Measurements from ENCODE around the gene SLC18A2. TPM values are rescaled to one million over a fixed set of nuclear protein-coding genes. Genes with fewer than 3 reads are reported as not detected.
A peak's percentile ranks its signal among the peaks of the same experiment; 100 is the strongest.
"Not testable (repeated sequence)": the region's sequence is repeated elsewhere in the genome, so short reads cannot be mapped to it uniquely, and the experiment has no call there.

Gene SLC18A2
- total and polyA plus RNA-seq, 5 donors from 2014 or later = 0.09 to 0.25 (median 0.15) TPM; not detected in 1

DNA sequence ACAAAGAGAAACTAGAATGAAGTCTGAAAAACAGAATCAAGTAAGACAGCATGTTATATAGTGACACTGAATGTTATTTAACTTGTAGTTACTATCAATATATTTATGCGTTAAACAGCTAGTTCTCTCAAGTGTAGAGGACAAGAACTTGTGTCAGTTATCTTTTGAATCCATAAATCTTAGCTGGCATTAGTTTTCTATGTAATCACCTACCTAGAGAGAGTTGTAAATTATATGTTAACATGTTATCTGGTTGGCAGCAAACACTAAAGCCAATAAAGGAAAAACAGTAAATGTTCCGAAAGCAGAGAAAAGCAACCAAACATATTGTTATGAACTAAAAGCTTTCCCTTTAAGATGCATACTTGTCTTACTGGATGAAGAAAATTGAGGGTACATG lies 36.8 kb downstream of the SLC18A2 start:
- no peak overlapping the region for H3K27ac Mint-ChIP-seq
- no peaks in the 10 kb centered on the region for H3K36me3 Mint-ChIP-seq

DNA sequence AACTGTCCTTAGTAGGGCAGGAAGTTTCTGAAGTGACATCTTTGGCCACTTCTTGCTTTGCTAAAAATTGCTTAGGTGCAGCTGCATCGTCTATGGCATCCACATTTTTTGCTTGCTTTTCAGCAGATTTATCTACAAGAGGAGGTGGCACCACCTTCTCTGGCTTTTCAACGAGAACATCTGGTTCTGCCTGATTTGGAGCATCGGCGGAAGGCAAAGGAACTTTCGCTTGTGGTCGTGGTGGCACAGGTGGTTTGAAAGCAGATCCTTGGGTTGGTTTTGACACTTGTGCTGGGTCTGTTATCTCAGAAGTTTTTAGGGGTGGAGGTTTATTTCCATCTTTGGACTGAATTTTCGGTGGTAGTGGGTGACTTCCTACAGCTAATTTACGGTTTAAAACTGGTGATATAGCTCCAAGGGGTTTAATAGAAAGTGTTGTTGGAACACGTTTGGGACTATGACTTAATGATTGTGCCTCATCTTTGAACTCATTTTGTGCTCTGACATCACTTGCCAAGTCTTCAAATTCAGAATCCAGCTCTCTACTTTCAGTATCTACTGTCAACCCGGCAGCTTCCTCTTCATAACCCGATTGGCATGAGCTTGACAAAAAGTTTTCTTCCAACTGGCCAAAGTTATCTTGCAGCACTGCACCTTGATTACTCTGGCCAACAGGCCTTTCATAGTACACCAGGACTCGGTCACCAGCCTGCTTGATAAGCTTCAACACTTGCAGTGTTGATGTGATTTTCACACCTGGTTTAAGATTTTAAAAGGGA lies 44.0 kb downstream of the SLC18A2 start:
- no peak for DNase-seq

More for the DNA sequence above, 36.8 kb downstream of the SLC18A2 start:
- Histone ChIP-seq H3K9me3 (ENCODE audit: control insufficient read depth in 2 of 2, low read length in 2 of 2) (no peaks in the 10 kb centered on the region), H3K36me3 (ENCODE audit: control insufficient read depth, insufficient read depth, low read length) (no peaks in the 10 kb centered on the region), H3K4me3 (ENCODE audit: low read depth, low read length) (no peak overlapping the region), H3K27ac (ENCODE audit: insufficient read depth, low read length, poor library complexity, severe bottlenecking) (no peak overlapping the region), H3K4me1 (ENCODE audit: control insufficient read depth, insufficient read depth, low read length, poor library complexity, severe bottlenecking) (no peaks in the 10 kb centered on the region), H3K27me3 (ENCODE audit: control insufficient read depth, insufficient read depth, low read length) (no peaks in the 10 kb centered on the region)
- Mint-ChIP-seq H3K9me3 (no peaks in the 10 kb centered on the region), H3K4me1 (peaks cover 0 to 5% (median 0%) of the 10 kb centered on the region in 4 donors), H3K4me3 (no peak overlapping the region), H3K27me3 (no peaks in the 10 kb centered on the region)
- no peak for ATAC-seq (ENCODE audit: low read depth in 2 of 2)
- no peak for DNase-seq

DNA sequence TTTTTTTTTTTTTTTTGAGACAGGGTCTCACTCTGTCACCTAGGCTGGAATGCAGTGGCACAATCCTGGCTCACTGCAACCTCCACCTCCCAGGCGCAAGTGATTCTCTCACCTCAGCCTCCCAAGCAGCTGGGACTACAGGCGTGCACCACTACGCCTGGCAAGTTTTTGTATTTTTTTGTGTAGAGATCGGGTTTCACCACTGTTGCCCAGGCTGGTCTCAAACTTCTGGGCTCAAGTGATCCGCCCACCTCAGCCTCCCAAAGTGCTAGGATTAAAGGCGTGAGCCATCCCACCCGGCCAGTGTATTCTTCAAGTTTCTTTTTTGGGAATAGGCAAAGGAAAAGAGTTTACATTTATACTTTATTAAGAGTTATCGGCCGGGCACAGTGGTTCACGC lies 50.0 kb downstream of the SLC18A2 start:
- DNase-seq; H3K27ac ChIP-seq (ENCODE audit: insufficient read depth, low read length, poor library complexity, severe bottlenecking); H3K9me3 ChIP-seq (ENCODE audit: control insufficient read depth in 2 of 2, low read length in 2 of 2); H3K27me3 ChIP-seq (ENCODE audit: control insufficient read depth, insufficient read depth, low read length); H3K27ac Mint-ChIP-seq; ATAC-seq (ENCODE audit: low read depth in 2 of 2); H3K4me3 ChIP-seq (ENCODE audit: low read depth, low read length); H3K4me3 Mint-ChIP-seq; H3K4me1 ChIP-seq (ENCODE audit: control insufficient read depth, insufficient read depth, low read length, poor library complexity, severe bottlenecking); H3K9me3 Mint-ChIP-seq; H3K27me3 Mint-ChIP-seq: not testable (repeated sequence)
- H3K36me3 ChIP-seq (ENCODE audit: control insufficient read depth, insufficient read depth, low read length) = peaks cover 13% of the 10 kb centered on the region
- Mint-ChIP-seq H3K4me1 (peaks cover 5 to 17% (median 12%) of the 10 kb centered on the region in 4 donors), H3K36me3 (peaks cover 10% of the 10 kb centered on the region)

More for the DNA sequence above, 44.0 kb downstream of the SLC18A2 start:
- peak overlapping the region in 1 of 3 donors; percentile 4 for H3K27ac Mint-ChIP-seq
- no peaks in the 10 kb centered on the region for H3K27me3 Mint-ChIP-seq
- peaks cover 20% of the 10 kb centered on the region for H3K36me3 Mint-ChIP-seq
- H3K36me3 ChIP-seq (ENCODE audit: control insufficient read depth, insufficient read depth, low read length) = peaks cover 34% of the 10 kb centered on the region
- no peaks in the 10 kb centered on the region for H3K4me1 ChIP-seq (ENCODE audit: control insufficient read depth, insufficient read depth, low read length, poor library complexity, severe bottlenecking)
- H3K9me3 Mint-ChIP-seq = no peaks in the 10 kb centered on the region
- no peak overlapping the region for H3K4me3 Mint-ChIP-seq
- no peaks in the 10 kb centered on the region for H3K9me3 ChIP-seq (ENCODE audit: control insufficient read depth in 2 of 2, low read length in 2 of 2)
- ATAC-seq (ENCODE audit: low read depth in 2 of 2) = no peak
- H3K27me3 ChIP-seq (ENCODE audit: control insufficient read depth, insufficient read depth, low read length) = no peaks in the 10 kb centered on the region
- H3K27ac ChIP-seq (ENCODE audit: insufficient read depth, low read length, poor library complexity, severe bottlenecking) = no peak overlapping the region
- no peak overlapping the region for H3K4me3 ChIP-seq (ENCODE audit: low read depth, low read length)
- peaks cover 0 to 2% (median 0%) of the 10 kb centered on the region in 4 donors for H3K4me1 Mint-ChIP-seq

DNA sequence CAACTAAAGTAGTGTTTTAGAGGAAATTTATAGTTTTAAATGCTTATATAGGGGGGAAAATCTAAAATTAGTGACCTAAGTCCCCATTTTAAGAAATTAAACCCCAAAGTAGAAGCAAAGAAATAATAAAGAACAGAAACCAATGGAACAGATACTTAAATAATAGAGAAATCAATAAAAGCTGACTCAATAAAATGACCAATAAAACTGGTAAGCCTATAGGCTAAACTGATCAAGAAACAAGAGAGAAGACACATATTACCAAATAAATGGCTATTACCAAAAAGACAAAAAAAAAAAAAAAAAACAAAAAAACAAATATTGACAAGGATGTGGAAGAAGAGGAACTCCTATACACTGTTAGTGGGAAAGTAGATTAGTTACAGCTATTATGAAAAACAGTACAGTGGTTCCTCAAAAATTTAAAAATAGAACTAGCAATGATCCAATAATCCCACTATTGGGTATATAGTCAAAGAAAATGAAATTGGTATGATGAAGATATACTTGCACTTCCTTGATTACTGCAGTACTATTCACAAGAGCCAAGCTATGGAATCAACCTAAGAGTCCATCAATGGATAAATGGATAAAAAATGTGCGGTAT lies 53.2 kb downstream of the SLC18A2 start:
- Mint-ChIP-seq H3K27me3 (no peaks in the 10 kb centered on the region), H3K27ac (no peak overlapping the region), H3K4me1 (peaks cover 5 to 26% (median 21%) of the 10 kb centered on the region in 4 donors)

DNA sequence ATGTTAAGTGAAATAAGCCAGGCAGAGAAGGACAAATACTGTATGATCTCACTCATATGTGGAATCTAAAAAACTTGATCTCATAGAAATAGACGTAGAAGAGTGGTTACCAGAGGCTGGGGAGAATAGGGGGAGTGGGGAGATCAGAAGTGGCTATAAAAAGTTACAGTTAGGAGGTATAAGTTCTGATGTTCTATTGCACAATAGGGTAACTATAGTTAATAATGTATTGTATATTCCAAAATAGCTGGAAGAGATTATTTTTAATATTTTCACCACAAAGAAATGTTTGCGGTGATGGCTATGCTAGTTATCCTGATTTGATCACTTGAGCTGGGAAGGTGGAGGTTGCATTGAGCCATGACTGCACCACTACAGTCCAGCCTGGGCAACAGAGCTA lies 53.8 kb downstream of the SLC18A2 start:
- ATAC-seq (ENCODE audit: low read depth in 2 of 2) = no peak
- Histone ChIP-seq H3K36me3 (ENCODE audit: control insufficient read depth, insufficient read depth, low read length) (peaks cover 3% of the 10 kb centered on the region), H3K4me1 (ENCODE audit: control insufficient read depth, insufficient read depth, low read length, poor library complexity, severe bottlenecking) (no peaks in the 10 kb centered on the region), H3K27me3 (ENCODE audit: control insufficient read depth, insufficient read depth, low read length) (no peaks in the 10 kb centered on the region), H3K9me3 (ENCODE audit: control insufficient read depth in 2 of 2, low read length in 2 of 2) (no peaks in the 10 kb centered on the region), H3K4me3 (ENCODE audit: low read depth, low read length) (no peak overlapping the region), H3K27ac (ENCODE audit: insufficient read depth, low read length, poor library complexity, severe bottlenecking) (no peak overlapping the region)
- no peak for DNase-seq
- Mint-ChIP-seq H3K4me3 (no peak overlapping the region), H3K36me3 (peaks cover 6% of the 10 kb centered on the region), H3K27ac (no peak overlapping the region), H3K9me3 (peaks cover 0 to 5% (median 0%) of the 10 kb centered on the region in 7 donors), H3K4me1 (peaks cover 5 to 26% (median 21%) of the 10 kb centered on the region in 4 donors), H3K27me3 (no peaks in the 10 kb centered on the region)

More for the DNA sequence above, 53.2 kb downstream of the SLC18A2 start:
- H3K27me3 ChIP-seq (ENCODE audit: control insufficient read depth, insufficient read depth, low read length) = no peaks in the 10 kb centered on the region
- H3K9me3 Mint-ChIP-seq = peaks cover 0 to 4% (median 0%) of the 10 kb centered on the region in 7 donors
- no peaks in the 10 kb centered on the region for H3K9me3 ChIP-seq (ENCODE audit: control insufficient read depth in 2 of 2, low read length in 2 of 2)
- H3K4me3 ChIP-seq (ENCODE audit: low read depth, low read length) = no peak overlapping the region
- no peak overlapping the region for H3K27ac ChIP-seq (ENCODE audit: insufficient read depth, low read length, poor library complexity, severe bottlenecking)
- peaks cover 9% of the 10 kb centered on the region for H3K36me3 ChIP-seq (ENCODE audit: control insufficient read depth, insufficient read depth, low read length)
- DNase-seq (no peak), ATAC-seq (ENCODE audit: low read depth in 2 of 2) (no peak)
- no peaks in the 10 kb centered on the region for H3K4me1 ChIP-seq (ENCODE audit: control insufficient read depth, insufficient read depth, low read length, poor library complexity, severe bottlenecking)
- peaks cover 10% of the 10 kb centered on the region for H3K36me3 Mint-ChIP-seq
- no peak overlapping the region for H3K4me3 Mint-ChIP-seq

DNA sequence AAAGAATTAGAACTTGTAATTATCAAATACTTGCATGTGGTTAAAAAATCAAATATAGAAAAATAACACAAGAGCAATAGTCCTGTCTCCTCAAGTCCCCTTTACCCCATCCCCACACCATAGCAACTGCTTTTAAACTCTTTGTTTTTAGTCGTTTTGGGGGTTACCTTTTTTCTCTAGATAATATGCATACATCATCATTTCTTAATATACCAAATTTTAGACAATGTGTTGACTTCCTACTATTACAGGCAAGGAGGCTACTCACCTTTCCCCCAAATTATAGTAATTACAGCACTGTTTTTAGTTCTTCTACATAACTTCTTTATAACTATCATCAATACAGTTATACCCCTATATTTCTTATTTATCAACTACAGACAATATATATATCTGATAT lies 57.3 kb downstream of the SLC18A2 start:
- H3K27ac Mint-ChIP-seq = no peak overlapping the region
- ATAC-seq (ENCODE audit: low read depth in 2 of 2) (no peak), DNase-seq (no peak)
- peaks cover 19% of the 10 kb centered on the region for H3K36me3 Mint-ChIP-seq
- H3K9me3 Mint-ChIP-seq = peaks cover 0 to 13% (median 3%) of the 10 kb centered on the region in 7 donors
- H3K27me3 Mint-ChIP-seq = no peaks in the 10 kb centered on the region
- no peaks in the 10 kb centered on the region for H3K36me3 ChIP-seq (ENCODE audit: control insufficient read depth, insufficient read depth, low read length)
- H3K4me1 Mint-ChIP-seq = peaks cover 5 to 23% (median 18%) of the 10 kb centered on the region in 4 donors
- no peak overlapping the region for H3K4me3 ChIP-seq (ENCODE audit: low read depth, low read length)
- H3K4me1 ChIP-seq (ENCODE audit: control insufficient read depth, insufficient read depth, low read length, poor library complexity, severe bottlenecking) = no peaks in the 10 kb centered on the region
- no peaks in the 10 kb centered on the region for H3K9me3 ChIP-seq (ENCODE audit: control insufficient read depth in 2 of 2, low read length in 2 of 2)
- no peak overlapping the region for H3K27ac ChIP-seq (ENCODE audit: insufficient read depth, low read length, poor library complexity, severe bottlenecking)
- no peaks in the 10 kb centered on the region for H3K27me3 ChIP-seq (ENCODE audit: control insufficient read depth, insufficient read depth, low read length)
- no peak overlapping the region for H3K4me3 Mint-ChIP-seq

DNA sequence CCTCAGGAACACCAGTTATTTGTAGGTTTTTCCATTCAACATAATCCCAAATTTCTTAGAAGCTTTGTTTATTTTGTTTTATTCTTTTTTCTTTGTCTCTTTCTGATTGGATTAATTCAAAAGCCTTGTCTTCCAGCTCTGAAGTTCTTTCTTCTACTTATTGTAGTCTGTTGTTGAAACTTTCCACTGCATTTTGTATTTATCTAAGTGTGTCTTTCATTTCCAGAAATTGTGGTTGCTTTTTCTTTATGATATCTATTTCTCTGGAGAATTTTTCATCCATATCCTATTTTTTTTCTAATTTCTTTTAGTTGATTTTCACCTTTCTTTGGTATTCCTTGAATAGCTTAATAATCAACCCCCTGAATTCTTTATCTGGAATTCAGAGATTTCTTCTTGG lies 58.5 kb downstream of the SLC18A2 start:
- peaks cover 27% of the 10 kb centered on the region for H3K36me3 Mint-ChIP-seq
- H3K27ac ChIP-seq (ENCODE audit: insufficient read depth, low read length, poor library complexity, severe bottlenecking) = no peak overlapping the region
- H3K4me3 Mint-ChIP-seq = no peak overlapping the region
- H3K36me3 ChIP-seq (ENCODE audit: control insufficient read depth, insufficient read depth, low read length) = no peaks in the 10 kb centered on the region
- H3K4me1 ChIP-seq (ENCODE audit: control insufficient read depth, insufficient read depth, low read length, poor library complexity, severe bottlenecking) = no peaks in the 10 kb centered on the region
- ATAC-seq (ENCODE audit: low read depth in 2 of 2) (no peak), DNase-seq (no peak)
- H3K4me1 Mint-ChIP-seq = peaks cover 0 to 18% (median 11%) of the 10 kb centered on the region in 4 donors
- H3K9me3 Mint-ChIP-seq = peaks cover 0 to 13% (median 3%) of the 10 kb centered on the region in 7 donors
- no peak overlapping the region for H3K4me3 ChIP-seq (ENCODE audit: low read depth, low read length)
- H3K9me3 ChIP-seq (ENCODE audit: control insufficient read depth in 2 of 2, low read length in 2 of 2) = no peaks in the 10 kb centered on the region
- no peaks in the 10 kb centered on the region for H3K27me3 ChIP-seq (ENCODE audit: control insufficient read depth, insufficient read depth, low read length)
- H3K27me3 Mint-ChIP-seq = no peaks in the 10 kb centered on the region
- no peak overlapping the region for H3K27ac Mint-ChIP-seq

Measured in CD4-positive, CD25-positive, alpha-beta regulatory T cell (primary cell).